ENCODE measurements around the gene SCYL3. TPM values are rescaled to one million over a fixed set of nuclear protein-coding genes. Genes with fewer than 3 reads are reported as not detected.
"Not testable (repeated sequence)": the region's sequence is repeated elsewhere in the genome, so short reads cannot be mapped to it uniquely, and the experiment has no call there.

The SCYL3 gene
- total RNA-seq, 4 donors from 2014 or later: 6.2 to 14.3 (median 12.8) TPM

DNA sequence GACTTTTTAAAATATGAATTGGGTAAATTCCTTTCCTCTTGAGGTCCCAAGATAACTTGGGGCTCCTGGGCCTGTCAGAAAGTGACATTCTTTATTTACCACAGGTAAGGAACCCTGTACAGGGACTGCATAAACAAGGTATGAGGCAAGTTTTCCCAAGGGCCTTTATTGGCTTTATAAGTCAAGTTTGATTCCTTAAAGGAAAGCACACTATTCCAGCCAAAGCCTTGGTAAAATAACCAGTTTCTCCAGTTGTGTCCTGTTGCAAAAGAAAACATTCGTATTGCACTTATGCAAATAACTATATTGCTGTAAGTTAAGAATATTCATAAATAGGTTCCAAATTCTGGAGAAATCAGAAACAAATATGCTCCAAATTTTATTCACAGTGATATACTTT lies 77.1 kb downstream of the SCYL3 start:
- in situ Hi-C loops (cut with MboI; ENCODE audit: low sequenced_read_pairs in 4 of 4): loop anchor here in 2 of 4 donors (10.0 to 25.0 kb wide), 2 partner anchors 254 to 262 kb away; no protein-coding TSS in a partner anchor
- no peaks in the 10 kb centered on the region for H3K36me3 ChIP-seq
- intact Hi-C loops (cut with DNase I; ENCODE audit: low total_unique reads): no loop called here
- no peaks in the 10 kb centered on the region for H3K4me1 ChIP-seq
- DNase-seq: no peak
- no peaks in the 10 kb centered on the region for H3K9me3 ChIP-seq
- TF ChIP-seq POLR2A (IDR thresholded peaks at IDR 0.05): no peak
- no peak for TF ChIP-seq CTCF (IDR thresholded peaks at IDR 0.05 in 4 of 5, conservative IDR thresholded peaks at IDR 0.05 in 1 of 5)
- H3K27ac ChIP-seq: no peak overlapping the region
- no peak overlapping the region for H3K4me3 ChIP-seq
- no peak for ATAC-seq
- H3K27me3 ChIP-seq: no peaks in the 10 kb centered on the region

DNA sequence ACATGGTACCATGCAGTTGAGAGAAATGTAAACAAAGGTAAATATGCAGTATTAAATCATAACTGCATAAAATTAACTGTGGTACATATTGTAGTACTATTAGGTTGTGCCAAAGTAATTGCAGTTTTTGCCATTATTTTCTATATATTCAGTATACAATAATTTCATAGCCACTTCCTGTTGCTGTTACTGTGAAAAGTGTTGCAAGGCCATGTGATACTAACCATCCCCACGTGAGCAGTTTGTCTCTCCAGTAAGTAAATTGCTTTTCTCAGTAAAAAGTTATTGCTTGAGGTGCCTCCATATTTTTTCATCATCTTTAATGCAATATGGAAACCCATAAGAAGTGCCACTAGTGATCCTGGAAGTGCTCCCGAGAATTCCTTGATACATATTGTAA lies 79.4 kb downstream of the SCYL3 start:
- in situ Hi-C loops (cut with MboI; ENCODE audit: low sequenced_read_pairs in 4 of 4): loop anchor here in 2 of 4 donors (10.0 to 25.0 kb wide), 2 partner anchors 252 to 259 kb away; no protein-coding TSS in a partner anchor
- Histone ChIP-seq H3K4me1 (no peaks in the 10 kb centered on the region), H3K9me3 (no peaks in the 10 kb centered on the region), H3K27me3 (no peaks in the 10 kb centered on the region), H3K36me3 (no peaks in the 10 kb centered on the region), H3K4me3 (no peak overlapping the region), H3K27ac (no peak overlapping the region)
- ATAC-seq: no peak
- intact Hi-C loops (cut with DNase I; ENCODE audit: low total_unique reads): no loop called here
- no peak for TF ChIP-seq CTCF (IDR thresholded peaks at IDR 0.05 in 4 of 5, conservative IDR thresholded peaks at IDR 0.05 in 1 of 5)
- TF ChIP-seq POLR2A (IDR thresholded peaks at IDR 0.05): no peak
- no peak for DNase-seq

DNA sequence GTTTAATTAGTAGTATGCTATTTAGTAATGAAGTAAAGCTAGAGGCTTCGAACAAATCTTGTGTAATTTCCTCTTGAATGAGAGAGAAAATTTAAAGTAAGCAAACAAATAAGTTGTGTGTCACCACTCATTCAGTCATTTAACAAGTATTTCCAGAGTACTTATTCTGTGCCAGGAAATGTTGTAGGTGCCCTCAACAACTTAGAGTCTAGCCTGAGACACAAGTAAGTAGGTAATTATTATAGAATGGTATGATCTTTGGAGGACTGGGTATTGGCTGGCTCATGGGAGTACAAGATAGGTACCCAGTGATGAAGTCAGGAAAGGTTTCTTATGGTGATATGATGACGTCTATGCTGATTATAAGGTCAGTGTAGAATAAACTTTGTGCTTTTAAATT lies 81.6 kb downstream of the SCYL3 start:
- H3K4me3 ChIP-seq: no peak overlapping the region
- in situ Hi-C loops (cut with MboI; ENCODE audit: low sequenced_read_pairs in 4 of 4) (loop anchor here in 2 of 4 donors (10.0 to 25.0 kb wide), 2 partner anchors 250 to 257 kb away; no protein-coding TSS in a partner anchor), intact Hi-C loops (cut with DNase I; ENCODE audit: low total_unique reads) (no loop called here)
- peaks cover 0 to under 1% of the 10 kb centered on the region in 2 donors for H3K36me3 ChIP-seq
- H3K27me3 ChIP-seq: no peaks in the 10 kb centered on the region
- ATAC-seq (no peak), DNase-seq (no peak)
- no peaks in the 10 kb centered on the region for H3K4me1 ChIP-seq
- TF ChIP-seq CTCF (IDR thresholded peaks at IDR 0.05 in 4 of 5, conservative IDR thresholded peaks at IDR 0.05 in 1 of 5) (no peak), POLR2A (IDR thresholded peaks at IDR 0.05) (no peak)
- no peaks in the 10 kb centered on the region for H3K9me3 ChIP-seq
- no peak overlapping the region for H3K27ac ChIP-seq

DNA sequence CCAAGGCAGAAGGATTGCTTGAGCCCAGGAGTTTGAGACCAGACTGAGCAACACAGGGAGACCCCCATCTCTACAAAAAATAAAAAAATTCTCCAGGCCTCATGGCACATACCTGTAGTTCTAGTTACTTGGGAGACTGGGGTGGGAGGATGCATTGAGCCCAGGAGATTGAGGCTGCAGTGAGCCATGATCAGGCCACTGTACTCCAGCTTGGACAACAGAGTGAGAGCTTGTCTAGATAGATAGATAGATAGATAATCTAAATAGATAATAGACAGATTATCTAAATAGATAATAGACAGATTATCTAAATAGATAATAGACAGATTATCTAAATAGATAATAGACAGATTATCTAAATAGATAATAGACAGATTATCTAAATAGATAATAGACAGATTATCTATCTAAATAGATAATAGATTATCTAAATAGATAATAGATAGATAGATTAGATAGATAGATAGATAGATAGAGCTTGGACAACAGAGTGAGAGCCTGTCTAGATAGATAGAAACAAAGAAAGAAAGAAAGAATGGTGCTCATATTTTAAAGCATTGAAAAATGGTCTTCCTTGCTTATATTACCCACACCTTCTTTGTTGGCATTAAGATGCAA lies 82.2 kb downstream of the SCYL3 start:
- not testable (repeated sequence) for H3K36me3 ChIP-seq, H3K4me1 ChIP-seq, H3K9me3 ChIP-seq, ATAC-seq, DNase-seq, H3K27me3 ChIP-seq, H3K27ac ChIP-seq, H3K4me3 ChIP-seq
- intact Hi-C loops (cut with DNase I; ENCODE audit: low total_unique reads) (loop anchor here (2.0 kb wide), 1 partner anchor 261 kb away; no protein-coding TSS in a partner anchor), in situ Hi-C loops (cut with MboI; ENCODE audit: low sequenced_read_pairs in 4 of 4) (loop anchor here in 2 of 4 donors (10.0 to 25.0 kb wide), 2 partner anchors 249 to 257 kb away; no protein-coding TSS in a partner anchor)

GRCh38 chr1:169809370-169810095 lies 84.2 kb downstream of the SCYL3 start:
- in situ Hi-C loops (cut with MboI; ENCODE audit: low sequenced_read_pairs in 4 of 4) (loop anchor here in 2 of 4 donors (10.0 to 25.0 kb wide), 2 partner anchors 247 to 255 kb away; no protein-coding TSS in a partner anchor), intact Hi-C loops (cut with DNase I; ENCODE audit: low total_unique reads) (loop anchor here (2.0 kb wide), 1 partner anchor 259 kb away; no protein-coding TSS in a partner anchor)
- Histone ChIP-seq H3K4me1 (no peaks in the 10 kb centered on the region), H3K9me3 (no peaks in the 10 kb centered on the region), H3K27ac (no peak overlapping the region), H3K27me3 (no peaks in the 10 kb centered on the region), H3K4me3 (no peak overlapping the region), H3K36me3 (peaks cover 0 to 9% of the 10 kb centered on the region in 2 donors)
- DNase-seq: no peak
- TF ChIP-seq POLR2A (IDR thresholded peaks at IDR 0.05) (no peak), CTCF (IDR thresholded peaks at IDR 0.05 in 4 of 5, conservative IDR thresholded peaks at IDR 0.05 in 1 of 5) (peak in 4 of 5 experiments; percentile 28 to 51 (median 35))
- no peak for ATAC-seq
